HG02798 (cell line): Measurements from ENCODE around the gene CACNB4.
"Not testable (repeated sequence)": the region's sequence is repeated elsewhere in the genome, so short reads cannot be mapped to it uniquely, and the experiment has no call there.

ENCODE experiments used
- ATAC-seq: cut with Tn5 transposase; IDR thresholded peaks from one replicate; pipeline ENCODE4 v1.9.1; 2021; ENCODE audit warnings: mild to moderate bottlenecking; ENCODE audit not compliant: unreplicated experiment, poor library complexity

Gene CACNB4

GRCh38 chr2:151918308-151918707 lies 180.5 kb downstream of the CACNB4 start:
- no peak for ATAC-seq

GRCh38 chr2:151916632-151917031 lies 182.2 kb downstream of the CACNB4 start:
- ATAC-seq, result no peak

- not testable (repeated sequence) for ATAC-seq
These were observed 183.2 kb downstream of the CACNB4 start for GRCh38 chr2:151915629-151916025.

- ATAC-seq, result no peak
These were observed 183.7 kb downstream of the CACNB4 start for GRCh38 chr2:151914989-151915628.

- no peak for ATAC-seq
These were observed 190.5 kb downstream of the CACNB4 start for GRCh38 chr2:151908204-151908882.

- ATAC-seq, result no peak
These were observed 191.3 kb downstream of the CACNB4 start for GRCh38 chr2:151907286-151908203.

GRCh38 chr2:151906633-151906998 lies 192.2 kb downstream of the CACNB4 start:
- no peak for ATAC-seq

- ATAC-seq, result peak; percentile 63
These were observed 192.7 kb downstream of the CACNB4 start for GRCh38 chr2:151905963-151906632.

GRCh38 chr2:151904807-151905206 lies 194.0 kb downstream of the CACNB4 start:
- no peak for ATAC-seq

GRCh38 chr2:151904021-151904420 lies 194.8 kb downstream of the CACNB4 start:
- ATAC-seq, result no peak

- no peak for ATAC-seq
These were observed 196.0 kb downstream of the CACNB4 start for GRCh38 chr2:151902829-151903228.

- ATAC-seq, result no peak
These were observed 198.5 kb downstream of the CACNB4 start for GRCh38 chr2:151900331-151900730.

GRCh38 chr2:151899156-151899555 lies 199.7 kb downstream of the CACNB4 start:
- no peak for ATAC-seq

- ATAC-seq, result no peak
These were observed 207.2 kb downstream of the CACNB4 start for GRCh38 chr2:151891566-151892194.

- ATAC-seq, result no peak
These were observed 211.7 kb downstream of the CACNB4 start for GRCh38 chr2:151887164-151887563.

- ATAC-seq, result no peak
These were observed 212.6 kb downstream of the CACNB4 start for GRCh38 chr2:151886241-151886640.

GRCh38 chr2:151882786-151883445 lies 215.9 kb downstream of the CACNB4 start:
- no peak for ATAC-seq

- no peak for ATAC-seq
These were observed 217.5 kb downstream of the CACNB4 start for GRCh38 chr2:151881342-151881741.

GRCh38 chr2:151880586-151880985 lies 218.3 kb downstream of the CACNB4 start:
- no peak for ATAC-seq
